ENCODE measurements around the gene PBLD. TPM values are rescaled to one million over a fixed set of nuclear protein-coding genes. Genes with fewer than 3 reads are reported as not detected.
A peak's percentile ranks its signal among the peaks of the same experiment; 100 is the strongest.

Gene PBLD
- 7.4 TPM for polyA plus RNA-seq (2013, experiment 1 of 2)
- 6.2 TPM for polyA plus RNA-seq (2013, experiment 2 of 2)

DNA sequence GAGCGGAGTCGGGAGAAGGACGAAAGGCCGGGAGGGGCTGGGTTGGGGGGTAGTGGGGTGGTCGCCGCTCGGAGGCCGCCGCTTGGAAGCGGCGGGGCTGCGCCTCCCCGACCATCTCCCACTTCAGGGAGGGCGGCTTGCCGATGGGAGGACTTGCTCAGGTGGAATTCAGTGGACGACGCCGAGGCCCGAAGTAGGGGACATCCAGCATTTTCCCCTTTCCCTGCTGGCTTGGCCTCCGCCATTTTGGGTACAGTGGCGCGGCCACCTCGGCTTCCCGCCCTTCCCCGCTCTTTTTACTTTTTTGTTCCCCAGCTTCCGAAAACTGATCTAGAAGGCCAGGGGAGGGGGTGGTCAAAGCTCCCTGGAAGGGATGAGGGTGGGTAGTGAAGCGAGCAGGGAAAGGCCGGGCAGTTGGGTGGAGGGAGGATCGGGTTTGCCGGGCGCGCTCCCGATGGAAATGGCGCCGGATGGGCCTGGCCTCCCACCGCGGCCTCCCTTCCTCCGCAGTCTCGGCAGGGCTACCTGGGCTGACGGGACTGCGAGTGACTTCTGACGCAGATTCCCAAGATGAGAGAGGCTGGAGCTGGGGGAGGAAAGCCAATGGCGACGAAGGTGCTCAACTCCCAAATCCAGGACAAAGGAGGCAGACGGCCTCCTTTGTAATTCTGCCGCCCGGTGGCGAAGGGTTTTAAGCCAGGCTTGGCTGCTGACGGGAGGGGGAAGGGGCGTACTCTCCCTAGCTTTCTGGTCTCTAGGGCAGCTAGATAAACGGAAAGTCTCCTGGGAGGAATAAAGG, at the start of gene PBLD:
PBLD (minus strand) TSS at position 670 of the 799 bp plus-strand sequence. CDS start 26,084 bp downstream, outside the sequence.
- WGBS, result under 1% methylated on average over 40 of the region's 51 CpGs
- H2AK5ac ChIP-seq (ENCODE audit: low read length, severe bottlenecking), result peak within 1 kb of the TSS; percentile 47

DNA sequence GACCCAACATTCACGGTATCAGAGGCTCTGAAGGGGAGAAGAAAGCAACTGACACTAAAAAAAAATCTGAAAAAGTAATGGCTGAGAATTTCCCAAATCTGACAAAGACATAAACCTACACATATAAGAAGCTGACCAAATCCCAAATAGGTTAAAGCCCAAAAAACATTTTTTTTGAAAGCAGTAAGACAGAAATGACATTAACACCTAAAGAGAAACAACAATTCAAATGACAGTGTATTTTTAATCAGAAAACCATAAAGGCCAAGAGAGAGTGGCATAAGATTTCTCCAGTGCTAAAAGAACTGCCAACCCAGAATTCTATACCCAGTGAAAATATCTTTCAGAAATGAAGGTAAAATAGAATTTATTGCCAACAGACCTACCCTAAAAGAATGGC, 38.9 kb upstream of the PBLD start:
- no peak overlapping the region for H4K91ac ChIP-seq (ENCODE audit: low read length)
- H3K27ac ChIP-seq (ENCODE audit: low read length, poor library complexity, severe bottlenecking), result no peak overlapping the region
- H2BK15ac ChIP-seq (ENCODE audit: low read depth, poor library complexity, severe bottlenecking), result no peak overlapping the region
- H3K9me3 ChIP-seq (ENCODE audit: control insufficient read depth, low read length), result peaks cover 21% of the 10 kb centered on the region
- no peak overlapping the region for H2BK120ac ChIP-seq (ENCODE audit: low read depth, low read length)
- H2AK5ac ChIP-seq (ENCODE audit: low read length, severe bottlenecking), result no peak overlapping the region
- peaks cover 31 to 66% of the 10 kb centered on the region in 2 experiments for H3K36me3 ChIP-seq (ENCODE audit: control insufficient read depth in 1 of 2, insufficient read depth in 2 of 2, low read depth in 1 of 2, low read length in 2 of 2)
- no peak overlapping the region for H2AFZ ChIP-seq (ENCODE audit: low read depth, low read length)
- H3K79me1 ChIP-seq (replicated peaks; ENCODE audit: low read length, poor library complexity, severe bottlenecking), result peaks cover 25% of the 10 kb centered on the region
- no peak overlapping the region for H3K14ac ChIP-seq (ENCODE audit: low read length in 2 of 2)
- H3K23ac ChIP-seq (ENCODE audit: low read length in 2 of 2), result no peak overlapping the region
- no peak overlapping the region for H3K18ac ChIP-seq (ENCODE audit: low read depth in 1 of 2, low read length in 2 of 2)
- no peak overlapping the region for H2BK5ac ChIP-seq (ENCODE audit: low read depth, low read length, poor library complexity, severe bottlenecking)
- no peak for DNase-seq
- no peaks in the 10 kb centered on the region for H3K27me3 ChIP-seq (ENCODE audit: control insufficient read depth in 1 of 2, insufficient read depth in 1 of 2, low read length in 2 of 2)
- no peak overlapping the region for H3K4me2 ChIP-seq (ENCODE audit: low read length, poor library complexity, severe bottlenecking)
- peak overlapping the region in 1 of 2 experiments; percentile 19 for H3K4me3 ChIP-seq (ENCODE audit: insufficient read depth in 1 of 2, low read depth in 1 of 2, low read length in 2 of 2)
- no peak overlapping the region for H2BK12ac ChIP-seq (ENCODE audit: low read length in 2 of 2)
- no peaks in the 10 kb centered on the region for H3K4me1 ChIP-seq (ENCODE audit: control insufficient read depth, insufficient read depth, low read depth, low read length)
- no peak overlapping the region for H3K9ac ChIP-seq (ENCODE audit: low read length)
- H4K8ac ChIP-seq (ENCODE audit: low read length), result no peak overlapping the region
- no CpG with 5 or more reads among the region's 1 CpG for WGBS
- H3K4ac ChIP-seq (ENCODE audit: low read depth in 1 of 2, low read length in 2 of 2), result no peak overlapping the region

More for the DNA sequence above, at the start of gene PBLD:
- peaks cover 3% of the 10 kb centered on the region for H3K4me1 ChIP-seq (ENCODE audit: control insufficient read depth, insufficient read depth, low read depth, low read length)
- peak within 1 kb of the TSS; percentile 92 for H4K8ac ChIP-seq (ENCODE audit: low read length)
- peak within 1 kb of the TSS; percentile 15 to 50 for H2BK12ac ChIP-seq (ENCODE audit: low read length in 2 of 2)
- peak within 1 kb of the TSS; percentile 99 for H3K27ac ChIP-seq (ENCODE audit: low read length, poor library complexity, severe bottlenecking)
- H2BK5ac ChIP-seq (ENCODE audit: low read depth, low read length, poor library complexity, severe bottlenecking), result peak within 1 kb of the TSS; percentile 96
- peaks cover 7% of the 10 kb centered on the region for H3K79me1 ChIP-seq (replicated peaks; ENCODE audit: low read length, poor library complexity, severe bottlenecking)
- H3K18ac ChIP-seq (ENCODE audit: low read depth in 1 of 2, low read length in 2 of 2), result peak within 1 kb of the TSS; percentile 70 to 90
- H3K14ac ChIP-seq (ENCODE audit: low read length in 2 of 2), result peak within 1 kb of the TSS; percentile 80 to 82
- H3K27me3 ChIP-seq (ENCODE audit: control insufficient read depth in 1 of 2, insufficient read depth in 1 of 2, low read length in 2 of 2), result no peaks in the 10 kb centered on the region
- peak within 1 kb of the TSS; percentile 80 for H2BK120ac ChIP-seq (ENCODE audit: low read depth, low read length)
- peak within 1 kb of the TSS; percentile 100 for H3K9ac ChIP-seq (ENCODE audit: low read length)
- peaks cover 0 to 16% of the 10 kb centered on the region in 2 experiments for H3K36me3 ChIP-seq (ENCODE audit: control insufficient read depth in 1 of 2, insufficient read depth in 2 of 2, low read depth in 1 of 2, low read length in 2 of 2)
- peak within 1 kb of the TSS; percentile 43 for H2AFZ ChIP-seq (ENCODE audit: low read depth, low read length)
- peak within 1 kb of the TSS; percentile 70 to 96 for H3K4me3 ChIP-seq (ENCODE audit: insufficient read depth in 1 of 2, low read depth in 1 of 2, low read length in 2 of 2)
- no peaks in the 10 kb centered on the region for H3K9me3 ChIP-seq (ENCODE audit: control insufficient read depth, low read length)
- peak within 1 kb of the TSS; percentile 36 to 95 for H3K4ac ChIP-seq (ENCODE audit: low read depth in 1 of 2, low read length in 2 of 2)
- H3K23ac ChIP-seq (ENCODE audit: low read length in 2 of 2), result peak within 1 kb of the TSS in 1 of 2 experiments; percentile 95
- H4K91ac ChIP-seq (ENCODE audit: low read length), result peak within 1 kb of the TSS; percentile 100
- peak; percentile 86 for DNase-seq
- peak within 1 kb of the TSS; percentile 80 for H2BK15ac ChIP-seq (ENCODE audit: low read depth, poor library complexity, severe bottlenecking)
- peak within 1 kb of the TSS; percentile 35 for H3K4me2 ChIP-seq (ENCODE audit: low read length, poor library complexity, severe bottlenecking)

DNA sequence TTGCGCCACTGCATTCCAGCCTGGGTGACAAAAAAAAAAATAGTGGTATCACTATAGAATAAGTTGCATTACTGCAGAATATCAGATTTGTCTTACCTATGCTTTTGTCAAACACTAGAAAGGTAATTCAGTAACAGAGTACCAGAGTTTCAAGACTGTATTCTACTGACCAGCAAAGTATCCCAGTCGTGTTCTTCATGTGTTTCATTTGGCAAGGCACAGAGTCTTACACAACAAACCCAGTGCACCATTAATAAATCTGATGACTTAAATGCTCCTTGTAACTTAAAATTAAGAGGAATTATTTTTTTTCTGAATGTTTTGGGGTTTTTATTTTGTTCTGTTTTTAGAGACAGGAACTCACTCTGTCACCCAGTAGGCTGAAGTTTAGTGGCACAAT, 34.4 kb upstream of the PBLD start:
- Histone ChIP-seq H3K27ac (ENCODE audit: low read length, poor library complexity, severe bottlenecking) (no peak overlapping the region), H3K14ac (ENCODE audit: low read length in 2 of 2) (no peak overlapping the region)
- 90% methylated on average over 2 of the region's 2 CpGs for WGBS

DNA sequence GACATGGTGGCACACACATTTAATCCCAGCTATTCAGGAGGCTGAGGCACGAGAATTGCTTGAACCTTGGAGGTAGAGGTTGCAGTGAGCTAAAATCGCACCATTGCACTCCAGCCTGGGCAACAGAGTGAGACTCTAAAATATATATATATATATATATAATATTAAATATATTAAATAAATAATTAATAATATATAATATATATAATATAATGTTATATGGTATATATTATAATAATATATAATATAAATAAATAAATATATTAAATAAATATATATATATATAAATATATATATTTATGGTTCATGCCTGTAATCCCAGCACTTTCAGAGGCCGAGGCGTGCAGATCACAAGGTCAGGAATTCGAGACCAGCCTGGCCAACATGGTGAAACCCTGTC, 33.9 kb upstream of the PBLD start:
- H3K9me3 ChIP-seq (ENCODE audit: control insufficient read depth, low read length), result peaks cover under 1% of the 10 kb centered on the region
- H3K18ac ChIP-seq (ENCODE audit: low read depth in 1 of 2, low read length in 2 of 2), result no peak overlapping the region
- H2BK5ac ChIP-seq (ENCODE audit: low read depth, low read length, poor library complexity, severe bottlenecking), result no peak overlapping the region
- H3K4me1 ChIP-seq (ENCODE audit: control insufficient read depth, insufficient read depth, low read depth, low read length), result no peaks in the 10 kb centered on the region
- H3K27ac ChIP-seq (ENCODE audit: low read length, poor library complexity, severe bottlenecking), result no peak overlapping the region
- peaks cover 14% of the 10 kb centered on the region for H3K79me1 ChIP-seq (replicated peaks; ENCODE audit: low read length, poor library complexity, severe bottlenecking)
- 91% methylated on average over 3 of the region's 5 CpGs for WGBS
- H3K23ac ChIP-seq (ENCODE audit: low read length in 2 of 2), result no peak overlapping the region
- no peak overlapping the region for H4K8ac ChIP-seq (ENCODE audit: low read length)
- no peak overlapping the region for H3K4me3 ChIP-seq (ENCODE audit: insufficient read depth in 1 of 2, low read depth in 1 of 2, low read length in 2 of 2)
- no peaks in the 10 kb centered on the region for H3K27me3 ChIP-seq (ENCODE audit: control insufficient read depth in 1 of 2, insufficient read depth in 1 of 2, low read length in 2 of 2)
- no peak overlapping the region for H2AFZ ChIP-seq (ENCODE audit: low read depth, low read length)
- no peak for DNase-seq
- H2BK15ac ChIP-seq (ENCODE audit: low read depth, poor library complexity, severe bottlenecking), result no peak overlapping the region
- H3K9ac ChIP-seq (ENCODE audit: low read length), result no peak overlapping the region
- peaks cover 25 to 70% of the 10 kb centered on the region in 2 experiments for H3K36me3 ChIP-seq (ENCODE audit: control insufficient read depth in 1 of 2, insufficient read depth in 2 of 2, low read depth in 1 of 2, low read length in 2 of 2)
- H3K4ac ChIP-seq (ENCODE audit: low read depth in 1 of 2, low read length in 2 of 2), result no peak overlapping the region
- H2AK5ac ChIP-seq (ENCODE audit: low read length, severe bottlenecking), result no peak overlapping the region
- H2BK120ac ChIP-seq (ENCODE audit: low read depth, low read length), result no peak overlapping the region
- H3K14ac ChIP-seq (ENCODE audit: low read length in 2 of 2), result no peak overlapping the region
- H4K91ac ChIP-seq (ENCODE audit: low read length), result no peak overlapping the region
- no peak overlapping the region for H3K4me2 ChIP-seq (ENCODE audit: low read length, poor library complexity, severe bottlenecking)
- H2BK12ac ChIP-seq (ENCODE audit: low read length in 2 of 2), result no peak overlapping the region

More for the DNA sequence above, 34.4 kb upstream of the PBLD start:
- H4K8ac ChIP-seq (ENCODE audit: low read length), result no peak overlapping the region
- H2AFZ ChIP-seq (ENCODE audit: low read depth, low read length), result no peak overlapping the region
- no peak overlapping the region for H3K23ac ChIP-seq (ENCODE audit: low read length in 2 of 2)
- no peak overlapping the region for H3K18ac ChIP-seq (ENCODE audit: low read depth in 1 of 2, low read length in 2 of 2)
- H2BK12ac ChIP-seq (ENCODE audit: low read length in 2 of 2), result no peak overlapping the region
- DNase-seq, result no peak
- no peak overlapping the region for H2BK120ac ChIP-seq (ENCODE audit: low read depth, low read length)
- H3K4me2 ChIP-seq (ENCODE audit: low read length, poor library complexity, severe bottlenecking), result no peak overlapping the region
- no peak overlapping the region for H2BK15ac ChIP-seq (ENCODE audit: low read depth, poor library complexity, severe bottlenecking)
- H2BK5ac ChIP-seq (ENCODE audit: low read depth, low read length, poor library complexity, severe bottlenecking), result no peak overlapping the region
- H4K91ac ChIP-seq (ENCODE audit: low read length), result no peak overlapping the region
- peaks cover 24 to 70% of the 10 kb centered on the region in 2 experiments for H3K36me3 ChIP-seq (ENCODE audit: control insufficient read depth in 1 of 2, insufficient read depth in 2 of 2, low read depth in 1 of 2, low read length in 2 of 2)
- H3K9me3 ChIP-seq (ENCODE audit: control insufficient read depth, low read length), result peaks cover 6% of the 10 kb centered on the region
- no peak overlapping the region for H2AK5ac ChIP-seq (ENCODE audit: low read length, severe bottlenecking)
- no peak overlapping the region for H3K9ac ChIP-seq (ENCODE audit: low read length)
- no peaks in the 10 kb centered on the region for H3K4me1 ChIP-seq (ENCODE audit: control insufficient read depth, insufficient read depth, low read depth, low read length)
- peaks cover 15% of the 10 kb centered on the region for H3K79me1 ChIP-seq (replicated peaks; ENCODE audit: low read length, poor library complexity, severe bottlenecking)
- H3K27me3 ChIP-seq (ENCODE audit: control insufficient read depth in 1 of 2, insufficient read depth in 1 of 2, low read length in 2 of 2), result no peaks in the 10 kb centered on the region
- H3K4ac ChIP-seq (ENCODE audit: low read depth in 1 of 2, low read length in 2 of 2), result no peak overlapping the region
- H3K4me3 ChIP-seq (ENCODE audit: insufficient read depth in 1 of 2, low read depth in 1 of 2, low read length in 2 of 2), result no peak overlapping the region

All from mesenchymal stem cell (in vitro differentiated cells and primary cell).